H1 (cell line): Measurements from ENCODE around the gene HSPD1. TPM values are rescaled to one million over a fixed set of nuclear protein-coding genes. Genes with fewer than 3 reads are reported as not detected.

Experiments used
- CHD2 ChIP-seq: IDR thresholded peaks from 2 replicates; pipeline ENCODE4 v1.6.1; 2012; ENCODE audit warnings: low read length, improper control_type of control experiment
- polyA plus RNA-seq, 7 experiments: library from polyadenylated mRNA; depleted of rRNA in 3 of 7; stranded (reverse) in 5 of 7; unstranded in 2 of 7; fragments of >200 nt in 5 of 7; fragments of 200-250 nt in 2 of 7; gene quantifications; 1 replicate in 5 of 7; 2 replicates in 1 of 7; 4 replicates in 1 of 7; pipeline versions ENCODE4 v1.2.1 to v1.2.3, GENCODE V29; 2011 to 2013; ENCODE audit warnings: missing spikeins in 2 of 7, mixed read lengths in 2 of 7
- total RNA-seq: library from RNA; stranded (reverse); fragmentation: NEBNext Ultra II Directional; extraction: Animal tissue kit (Norgen Biotek cat#: 25700); gene quantifications from 2 replicates; pipeline ENCODE4 v1.2.1, GENCODE V29; 2021
- TF ChIP-seq, protein P1 (sequence below): fragments of 300-600 bp; sonication (generic); IDR thresholded peaks from 2 replicates; pipeline ENCODE4 v1.7.1; 2012; ENCODE audit warnings: low read length, moderate library complexity, mild to moderate bottlenecking, inconsistent platforms; ENCODE audit not compliant: insufficient replicate concordance

Gene HSPD1
- total and polyA plus RNA-seq, 2 of the 8 experiments (the other 6 are each of a cell fraction or from before 2014, with no cell fraction given), result 221 to 1,108 TPM

DNA sequence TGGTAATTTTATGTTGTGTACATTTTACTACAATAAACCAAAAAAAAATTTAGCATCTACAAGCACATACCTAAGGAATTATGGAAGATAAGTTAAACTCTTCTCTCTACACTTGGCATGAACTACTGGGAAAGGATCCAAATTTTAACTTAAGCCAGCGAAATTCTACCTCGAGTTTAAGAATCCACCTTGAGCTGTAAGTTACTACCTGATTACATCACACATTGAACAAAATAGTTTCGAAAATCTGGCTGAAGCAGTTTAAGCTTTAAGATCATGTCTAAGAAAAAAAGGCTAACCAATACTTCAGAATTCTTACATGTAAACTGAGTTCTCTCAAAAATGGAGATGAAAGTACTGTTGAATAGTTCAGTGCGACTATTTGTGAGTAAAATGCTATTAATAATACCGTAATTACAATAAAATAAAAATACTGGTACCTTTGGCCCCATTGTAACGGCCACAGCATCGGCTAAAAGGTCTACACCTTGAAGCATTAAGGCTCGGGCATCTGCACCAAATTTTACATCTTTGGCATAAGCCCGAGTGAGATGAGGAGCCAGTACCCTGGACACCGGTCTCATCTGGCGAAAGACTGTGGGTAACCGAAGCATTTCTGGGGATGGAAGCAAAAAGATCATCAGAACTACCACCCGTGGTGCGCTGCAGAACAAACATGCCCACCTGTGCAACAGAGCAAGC lies 1.3 kb downstream of the HSPD1 start (continued):
- TF ChIP-seq, protein P1, sequence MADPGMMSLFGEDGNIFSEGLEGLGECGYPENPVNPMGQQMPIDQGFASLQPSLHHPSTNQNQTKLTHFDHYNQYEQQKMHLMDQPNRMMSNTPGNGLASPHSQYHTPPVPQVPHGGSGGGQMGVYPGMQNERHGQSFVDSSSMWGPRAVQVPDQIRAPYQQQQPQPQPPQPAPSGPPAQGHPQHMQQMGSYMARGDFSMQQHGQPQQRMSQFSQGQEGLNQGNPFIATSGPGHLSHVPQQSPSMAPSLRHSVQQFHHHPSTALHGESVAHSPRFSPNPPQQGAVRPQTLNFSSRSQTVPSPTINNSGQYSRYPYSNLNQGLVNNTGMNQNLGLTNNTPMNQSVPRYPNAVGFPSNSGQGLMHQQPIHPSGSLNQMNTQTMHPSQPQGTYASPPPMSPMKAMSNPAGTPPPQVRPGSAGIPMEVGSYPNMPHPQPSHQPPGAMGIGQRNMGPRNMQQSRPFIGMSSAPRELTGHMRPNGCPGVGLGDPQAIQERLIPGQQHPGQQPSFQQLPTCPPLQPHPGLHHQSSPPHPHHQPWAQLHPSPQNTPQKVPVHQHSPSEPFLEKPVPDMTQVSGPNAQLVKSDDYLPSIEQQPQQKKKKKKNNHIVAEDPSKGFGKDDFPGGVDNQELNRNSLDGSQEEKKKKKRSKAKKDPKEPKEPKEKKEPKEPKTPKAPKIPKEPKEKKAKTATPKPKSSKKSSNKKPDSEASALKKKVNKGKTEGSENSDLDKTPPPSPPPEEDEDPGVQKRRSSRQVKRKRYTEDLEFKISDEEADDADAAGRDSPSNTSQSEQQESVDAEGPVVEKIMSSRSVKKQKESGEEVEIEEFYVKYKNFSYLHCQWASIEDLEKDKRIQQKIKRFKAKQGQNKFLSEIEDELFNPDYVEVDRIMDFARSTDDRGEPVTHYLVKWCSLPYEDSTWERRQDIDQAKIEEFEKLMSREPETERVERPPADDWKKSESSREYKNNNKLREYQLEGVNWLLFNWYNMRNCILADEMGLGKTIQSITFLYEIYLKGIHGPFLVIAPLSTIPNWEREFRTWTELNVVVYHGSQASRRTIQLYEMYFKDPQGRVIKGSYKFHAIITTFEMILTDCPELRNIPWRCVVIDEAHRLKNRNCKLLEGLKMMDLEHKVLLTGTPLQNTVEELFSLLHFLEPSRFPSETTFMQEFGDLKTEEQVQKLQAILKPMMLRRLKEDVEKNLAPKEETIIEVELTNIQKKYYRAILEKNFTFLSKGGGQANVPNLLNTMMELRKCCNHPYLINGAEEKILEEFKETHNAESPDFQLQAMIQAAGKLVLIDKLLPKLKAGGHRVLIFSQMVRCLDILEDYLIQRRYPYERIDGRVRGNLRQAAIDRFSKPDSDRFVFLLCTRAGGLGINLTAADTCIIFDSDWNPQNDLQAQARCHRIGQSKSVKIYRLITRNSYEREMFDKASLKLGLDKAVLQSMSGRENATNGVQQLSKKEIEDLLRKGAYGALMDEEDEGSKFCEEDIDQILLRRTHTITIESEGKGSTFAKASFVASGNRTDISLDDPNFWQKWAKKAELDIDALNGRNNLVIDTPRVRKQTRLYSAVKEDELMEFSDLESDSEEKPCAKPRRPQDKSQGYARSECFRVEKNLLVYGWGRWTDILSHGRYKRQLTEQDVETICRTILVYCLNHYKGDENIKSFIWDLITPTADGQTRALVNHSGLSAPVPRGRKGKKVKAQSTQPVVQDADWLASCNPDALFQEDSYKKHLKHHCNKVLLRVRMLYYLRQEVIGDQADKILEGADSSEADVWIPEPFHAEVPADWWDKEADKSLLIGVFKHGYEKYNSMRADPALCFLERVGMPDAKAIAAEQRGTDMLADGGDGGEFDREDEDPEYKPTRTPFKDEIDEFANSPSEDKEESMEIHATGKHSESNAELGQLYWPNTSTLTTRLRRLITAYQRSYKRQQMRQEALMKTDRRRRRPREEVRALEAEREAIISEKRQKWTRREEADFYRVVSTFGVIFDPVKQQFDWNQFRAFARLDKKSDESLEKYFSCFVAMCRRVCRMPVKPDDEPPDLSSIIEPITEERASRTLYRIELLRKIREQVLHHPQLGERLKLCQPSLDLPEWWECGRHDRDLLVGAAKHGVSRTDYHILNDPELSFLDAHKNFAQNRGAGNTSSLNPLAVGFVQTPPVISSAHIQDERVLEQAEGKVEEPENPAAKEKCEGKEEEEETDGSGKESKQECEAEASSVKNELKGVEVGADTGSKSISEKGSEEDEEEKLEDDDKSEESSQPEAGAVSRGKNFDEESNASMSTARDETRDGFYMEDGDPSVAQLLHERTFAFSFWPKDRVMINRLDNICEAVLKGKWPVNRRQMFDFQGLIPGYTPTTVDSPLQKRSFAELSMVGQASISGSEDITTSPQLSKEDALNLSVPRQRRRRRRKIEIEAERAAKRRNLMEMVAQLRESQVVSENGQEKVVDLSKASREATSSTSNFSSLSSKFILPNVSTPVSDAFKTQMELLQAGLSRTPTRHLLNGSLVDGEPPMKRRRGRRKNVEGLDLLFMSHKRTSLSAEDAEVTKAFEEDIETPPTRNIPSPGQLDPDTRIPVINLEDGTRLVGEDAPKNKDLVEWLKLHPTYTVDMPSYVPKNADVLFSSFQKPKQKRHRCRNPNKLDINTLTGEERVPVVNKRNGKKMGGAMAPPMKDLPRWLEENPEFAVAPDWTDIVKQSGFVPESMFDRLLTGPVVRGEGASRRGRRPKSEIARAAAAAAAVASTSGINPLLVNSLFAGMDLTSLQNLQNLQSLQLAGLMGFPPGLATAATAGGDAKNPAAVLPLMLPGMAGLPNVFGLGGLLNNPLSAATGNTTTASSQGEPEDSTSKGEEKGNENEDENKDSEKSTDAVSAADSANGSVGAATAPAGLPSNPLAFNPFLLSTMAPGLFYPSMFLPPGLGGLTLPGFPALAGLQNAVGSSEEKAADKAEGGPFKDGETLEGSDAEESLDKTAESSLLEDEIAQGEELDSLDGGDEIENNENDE, result no peak
- TF ChIP-seq CHD2, result no peak
- TF ChIP-seq, all 59 proteins: peak for 0
